Measurements from ENCODE around the gene CUX1. TPM values are rescaled to one million over a fixed set of nuclear protein-coding genes. Genes with fewer than 3 reads are reported as not detected.
"Not testable (repeated sequence)": the region's sequence is repeated elsewhere in the genome, so short reads cannot be mapped to it uniquely, and the experiment has no call there.

Gene CUX1
- polyA plus RNA-seq, 1 donor: 38.3 TPM

GRCh38 chr7:102000123-102000522 is 182.7 kb downstream of the CUX1 start:
- DNase-seq (ENCODE audit: low read depth): no peak

- DNase-seq (ENCODE audit: low read depth): no peak
These were observed 186.8 kb downstream of the CUX1 start for GRCh38 chr7:102004229-102004628.

GRCh38 chr7:102004848-102005247 is 187.4 kb downstream of the CUX1 start:
- DNase-seq (ENCODE audit: low read depth): no peak

- no peak for DNase-seq (ENCODE audit: low read depth)
These were observed 188.6 kb downstream of the CUX1 start for GRCh38 chr7:102005933-102006480.

- no peak for DNase-seq (ENCODE audit: low read depth)
These were observed 189.3 kb downstream of the CUX1 start for GRCh38 chr7:102006695-102007094.

- no peak for DNase-seq (ENCODE audit: low read depth)
These were observed 191.3 kb downstream of the CUX1 start for GRCh38 chr7:102008535-102009262.

GRCh38 chr7:102009628-102010027 is 192.2 kb downstream of the CUX1 start:
- DNase-seq (ENCODE audit: low read depth): no peak

GRCh38 chr7:102012112-102012830 is 194.8 kb downstream of the CUX1 start:
- not testable (repeated sequence) for DNase-seq (ENCODE audit: low read depth)

GRCh38 chr7:102012941-102013461 is 195.6 kb downstream of the CUX1 start:
- no peak for DNase-seq (ENCODE audit: low read depth)

GRCh38 chr7:102018876-102019275 is 201.4 kb downstream of the CUX1 start:
- no peak for DNase-seq (ENCODE audit: low read depth)

- DNase-seq (ENCODE audit: low read depth): no peak
These were observed 202.0 kb downstream of the CUX1 start for GRCh38 chr7:102019461-102019860.

- DNase-seq (ENCODE audit: low read depth): no peak
These were observed 204.6 kb downstream of the CUX1 start for GRCh38 chr7:102021841-102022618.

GRCh38 chr7:102024005-102024768 is 206.8 kb downstream of the CUX1 start:
- no peak for DNase-seq (ENCODE audit: low read depth)

- no peak for DNase-seq (ENCODE audit: low read depth)
These were observed 207.5 kb downstream of the CUX1 start for GRCh38 chr7:102024769-102025391.

- DNase-seq (ENCODE audit: low read depth): not testable (repeated sequence)
These were observed 208.4 kb downstream of the CUX1 start for GRCh38 chr7:102025777-102026176.

- no peak for DNase-seq (ENCODE audit: low read depth)
These were observed 210.9 kb downstream of the CUX1 start for GRCh38 chr7:102028206-102028826.

GRCh38 chr7:102029616-102030015 is 212.2 kb downstream of the CUX1 start:
- no peak for DNase-seq (ENCODE audit: low read depth)

- DNase-seq (ENCODE audit: low read depth): no peak
These were observed 213.3 kb downstream of the CUX1 start for GRCh38 chr7:102030696-102031095.

GRCh38 chr7:102036958-102037357 is 219.5 kb downstream of the CUX1 start:
- DNase-seq (ENCODE audit: low read depth): no peak

GRCh38 chr7:102039706-102040105 is 222.3 kb downstream of the CUX1 start:
- no peak for DNase-seq (ENCODE audit: low read depth)
